Middle frontal gyrus (tissue), 1 donor: ENCODE measurements around the gene DUXA.

Experiments used
- DNase-seq: peaks from one replicate; pipeline ENCODE4 v3.0.0-alpha.2; 2015; ENCODE audit warnings: low spot score; ENCODE audit errors: extremely low spot score

The DUXA gene

DNA sequence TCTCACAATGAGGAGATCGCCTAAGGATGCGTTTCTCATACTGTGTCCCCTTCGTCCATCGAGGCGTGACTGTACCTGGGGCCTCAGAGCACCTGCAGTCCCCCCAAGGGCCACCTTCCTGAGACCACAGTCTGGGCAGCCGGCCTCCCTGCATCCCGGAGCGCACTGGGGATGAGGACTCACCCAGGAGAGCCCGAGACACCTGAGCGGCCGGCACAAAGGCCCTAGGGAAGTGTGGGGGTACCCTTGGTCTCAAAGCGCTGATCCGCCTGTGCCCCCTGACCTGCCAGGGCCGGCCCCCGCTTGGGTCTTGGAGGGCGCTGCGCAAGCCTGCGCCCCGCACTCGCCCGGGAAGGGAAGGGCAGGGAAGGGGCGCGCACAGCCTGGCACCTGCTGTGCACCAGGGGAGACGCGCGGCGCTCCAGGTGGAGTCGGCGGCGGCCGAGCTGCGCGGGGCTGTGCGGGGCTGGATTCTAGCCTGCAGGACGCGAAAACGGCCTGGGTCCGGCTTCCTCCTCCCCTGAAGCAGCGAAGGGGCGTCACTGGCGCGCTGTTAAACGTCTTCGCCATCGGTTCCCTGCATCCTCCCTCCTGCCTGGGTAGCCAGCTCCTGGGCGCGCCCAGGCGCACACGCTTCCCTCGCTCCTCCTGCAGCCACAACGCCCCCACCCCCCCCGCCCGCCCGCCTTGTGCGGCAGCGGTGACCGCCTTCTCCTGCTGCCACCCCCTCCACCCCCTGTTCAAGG lies 61.1 kb downstream of the DUXA start:
- DNase-seq: no peak
